Measurements from ENCODE around the gene ESRRA. TPM values are rescaled to one million over a fixed set of nuclear protein-coding genes. Genes with fewer than 3 reads are reported as not detected.

Gene ESRRA
- total RNA-seq, 1 experiment from 2014 or later, result 42.2 TPM

DNA sequence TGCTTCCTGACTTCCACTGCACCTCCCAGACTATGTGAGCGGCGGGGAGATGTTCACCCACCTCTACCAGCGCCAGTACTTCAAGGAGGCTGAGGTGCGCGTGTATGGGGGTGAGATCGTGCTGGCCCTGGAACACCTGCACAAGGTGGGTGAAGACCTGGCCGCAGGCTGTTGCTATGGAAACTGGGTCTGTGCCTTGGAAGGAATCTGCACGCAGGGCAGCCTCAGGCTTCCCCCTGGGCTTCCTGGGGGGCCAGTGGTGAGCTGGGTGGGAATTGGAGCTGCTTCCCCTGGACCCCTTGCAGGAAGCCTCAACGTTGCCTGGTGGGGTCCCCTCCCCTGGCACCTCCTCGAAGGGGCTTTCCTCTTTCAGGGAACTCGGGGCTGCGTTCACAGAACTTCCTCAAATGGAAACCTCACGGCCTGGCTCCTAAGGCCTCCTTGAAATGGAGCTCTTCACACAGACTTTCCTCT, 55.2 kb downstream of the ESRRA start:
- DNase-seq (ENCODE audit: extremely low read depth, low read depth), result no peak

GRCh38 chr11:64361659-64362058, 56.3 kb downstream of the ESRRA start:
- no peak for DNase-seq (ENCODE audit: extremely low read depth, low read depth)

DNA sequence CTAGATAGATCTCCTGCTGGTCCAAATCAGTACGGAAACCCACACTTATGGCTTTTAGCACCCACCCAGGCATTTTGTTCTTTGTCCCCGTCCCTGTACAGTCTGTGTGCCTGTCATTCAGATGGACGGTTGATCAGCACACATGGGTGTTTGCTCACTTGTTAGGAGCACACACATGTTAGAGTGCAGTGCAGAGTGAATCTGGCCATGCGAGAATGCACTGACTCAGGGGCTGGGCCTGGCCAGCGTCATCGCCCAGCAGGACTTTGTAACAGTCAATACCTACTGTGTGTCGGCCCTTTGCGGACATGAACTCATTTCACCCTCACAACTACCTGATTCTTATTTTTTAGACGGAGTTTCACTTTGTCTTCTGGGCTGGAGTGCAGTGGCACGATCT, 57.0 kb downstream of the ESRRA start:
- no peak for DNase-seq (ENCODE audit: extremely low read depth, low read depth)

DNA sequence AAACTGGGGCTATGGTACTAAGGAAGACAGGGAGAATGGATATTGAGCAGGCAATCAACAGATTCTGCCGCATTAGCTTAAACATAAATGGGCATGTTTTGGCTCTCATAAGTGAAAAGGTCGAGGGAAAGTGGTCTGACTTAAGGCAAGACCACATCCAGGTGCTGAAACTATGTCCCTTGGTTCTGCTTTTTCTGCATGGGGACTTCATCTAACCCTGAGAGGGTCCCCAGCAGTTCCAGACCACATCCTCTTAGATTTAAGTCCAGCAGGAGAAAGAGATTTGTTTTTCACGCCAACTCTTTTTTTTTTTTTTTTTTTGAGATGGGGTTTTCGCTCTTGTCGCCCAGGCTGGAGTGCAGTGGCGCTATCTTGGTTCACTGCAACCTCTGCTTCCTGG, 59.1 kb downstream of the ESRRA start:
- DNase-seq (ENCODE audit: extremely low read depth, low read depth), result no peak

GRCh38 chr11:64364911-64365310, 59.6 kb downstream of the ESRRA start:
- no peak for DNase-seq (ENCODE audit: extremely low read depth, low read depth)

Small RNAs within 50 kb of the gene (small RNA-seq; reads per million reads assigned to genes)
- 0 to 0.41 reads per million in 2 experiments for gene MIR7155
- 0 reads per million in 2 experiments for gene RF00019

Other genes with a start within 250 kb of the ESRRA start
- gene MACROD1, start 139.4 kb upstream of the ESRRA start, total RNA-seq (2014; rRNA removed; shearing (Covaris generic)), result 29.3 and 32.2 TPM in 2 replicates
- 147 and 154 TPM in 2 replicates for gene STIP1, start 119.4 kb upstream of the ESRRA start, total RNA-seq (2014; rRNA removed; shearing (Covaris generic))
- gene FERMT3, start 98.8 kb upstream of the ESRRA start, total RNA-seq (2014; rRNA removed; shearing (Covaris generic)), result 55.8 and 60.2 TPM in 2 replicates
- gene TRPT1, start 79.3 kb upstream of the ESRRA start, total RNA-seq (2014; rRNA removed; shearing (Covaris generic)), result 14.5 and 19.4 TPM in 2 replicates
- gene NUDT22, start 79.2 kb upstream of the ESRRA start, total RNA-seq (2014; rRNA removed; shearing (Covaris generic)), result 24.6 and 27.5 TPM in 2 replicates
- gene DNAJC4, start 75.0 kb upstream of the ESRRA start, total RNA-seq (2014; rRNA removed; shearing (Covaris generic)), result 7.9 and 8.7 TPM in 2 replicates
- gene VEGFB, start 70.9 kb upstream of the ESRRA start, total RNA-seq (2014; rRNA removed; shearing (Covaris generic)), result 8.7 and 10.9 TPM in 2 replicates
- gene FKBP2, start 64.4 kb upstream of the ESRRA start, total RNA-seq (2014; rRNA removed; shearing (Covaris generic)), result 57.6 and 61.0 TPM in 2 replicates
- 184 and 245 TPM in 2 replicates for gene PPP1R14B, start 58.6 kb upstream of the ESRRA start, total RNA-seq (2014; rRNA removed; shearing (Covaris generic))
- 15.4 and 16.2 TPM in 2 replicates for gene PLCB3, start 54.0 kb upstream of the ESRRA start, total RNA-seq (2014; rRNA removed; shearing (Covaris generic))
- gene BAD, start 20.9 kb upstream of the ESRRA start, total RNA-seq (2014; rRNA removed; shearing (Covaris generic)), result 66.2 and 68.0 TPM in 2 replicates
- gene GPR137, start 19.7 kb upstream of the ESRRA start, total RNA-seq (2014; rRNA removed; shearing (Covaris generic)), result 16.4 and 20.0 TPM in 2 replicates
- gene KCNK4, start 14.2 kb upstream of the ESRRA start, total RNA-seq (2014; rRNA removed; shearing (Covaris generic)), result 0.10 TPM in 1 of 2 replicates, not detected in the other
- 0.59 and 2.0 TPM in 2 replicates for gene CATSPERZ, start 5.2 kb upstream of the ESRRA start, total RNA-seq (2014; rRNA removed; shearing (Covaris generic))
- 202 and 230 TPM in 2 replicates for gene TRMT112, start 12.0 kb downstream of the ESRRA start, total RNA-seq (2014; rRNA removed; shearing (Covaris generic))
- 205 and 210 TPM in 2 replicates for gene PRDX5, start 12.6 kb downstream of the ESRRA start, total RNA-seq (2014; rRNA removed; shearing (Covaris generic))
- gene CCDC88B, start 34.7 kb downstream of the ESRRA start, total RNA-seq (2014; rRNA removed; shearing (Covaris generic)), result 2.8 and 3.7 TPM in 2 replicates
- gene RPS6KA4, start 53.6 kb downstream of the ESRRA start, total RNA-seq (2014; rRNA removed; shearing (Covaris generic)), result 15.1 and 16.8 TPM in 2 replicates

Measured in NCI-H460 (cell line).